NB4 (cell line): Measurements from ENCODE around the gene IL1RL2.
A peak's percentile ranks its signal among the peaks of the same experiment; 100 is the strongest.

ENCODE experiments used
- CTCF ChIP-seq: IDR thresholded peaks from one replicate; pipeline ENCODE4 v1.5.1; 2012; ENCODE audit warnings: low read depth, low read length
- POLR2A ChIP-seq: IDR thresholded peaks from 2 replicates; pipeline ENCODE4 v1.6.1; 2011; ENCODE audit warnings: mild to moderate bottlenecking; ENCODE audit not compliant: insufficient read length; ENCODE audit errors: extremely low read depth

- TF ChIP-seq CTCF, result peak; percentile 8
- no peak for TF ChIP-seq POLR2A
Measured at GRCh38 chr2:102235042-102235473, 48.2 kb downstream of the IL1RL2 start.
